Hepatocyte (in vitro differentiated cells): ENCODE data around the gene BOLL. TPM values are rescaled to one million over a fixed set of nuclear protein-coding genes. Genes with fewer than 3 reads are reported as not detected.

Source experiments
- DNase-seq: peaks from one replicate; pipeline ENCODE4 v3.0.0-alpha.2; 2016; ENCODE audit warnings: low spot score
- H2AFZ ChIP-seq: fragments of 200-600 bp; sonication (generic); 2 replicates; pipeline ENCODE4 v1.6.0; 2016; ENCODE audit warnings: antibody characterized with exemption, mild to moderate bottlenecking
- H3K27ac ChIP-seq: fragments of 200-600 bp; sonication (generic); 2 replicates; pipeline ENCODE4 v1.5.1; 2016; ENCODE audit warnings: mild to moderate bottlenecking
- H3K27me3 ChIP-seq: fragments of 200-600 bp; sonication (generic); 2 replicates; pipeline ENCODE4 v1.6.1; 2016
- H3K36me3 ChIP-seq: fragments of 200-600 bp; sonication (generic); replicated peaks from 2 replicates; pipeline ENCODE4 v1.5.1; 2016; ENCODE audit warnings: low read depth; ENCODE audit not compliant: insufficient read depth
- H3K4me1 ChIP-seq: fragments of 200-600 bp; sonication (generic); 2 replicates; pipeline ENCODE4 v1.5.1; 2016; ENCODE audit warnings: mild to moderate bottlenecking, moderate library complexity; ENCODE audit not compliant: insufficient read depth
- H3K4me2 ChIP-seq: fragments of 200-600 bp; sonication (generic); 2 replicates; pipeline ENCODE4 v1.6.0; 2016
- H3K4me3 ChIP-seq: fragments of 200-600 bp; sonication (generic); 2 replicates; pipeline ENCODE4 v1.5.1; 2016; ENCODE audit warnings: mild to moderate bottlenecking
- H3K79me2 ChIP-seq: fragments of 200-600 bp; sonication (generic); 2 replicates; pipeline ENCODE4 v1.6.0; 2017; ENCODE audit warnings: mild to moderate bottlenecking
- H3K9me2 ChIP-seq: fragments of 200-600 bp; sonication (generic); replicated peaks from 2 replicates; pipeline ENCODE4 v1.6.0; 2017; ENCODE audit warnings: mild to moderate bottlenecking; ENCODE audit not compliant: insufficient read depth
- H3K9me3 ChIP-seq: fragments of 200-600 bp; sonication (generic); 2 replicates; pipeline ENCODE4 v1.5.1; 2016; ENCODE audit warnings: low read depth, mild to moderate bottlenecking
- H4K20me1 ChIP-seq: fragments of 200-600 bp; sonication (generic); 2 replicates; pipeline ENCODE4 v1.6.0; 2016; ENCODE audit warnings: mild to moderate bottlenecking; ENCODE audit not compliant: insufficient read depth, poor library complexity, severe bottlenecking
- EZH2 ChIP-seq: fragments of 200-600 bp; sonication (generic); IDR thresholded peaks from 2 replicates; pipeline ENCODE4 v1.6.1; 2016; ENCODE audit warnings: antibody characterized with exemption, mild to moderate bottlenecking, borderline replicate concordance
- EZH2phosphoT487 ChIP-seq: fragments of 200-600 bp; sonication (generic); IDR thresholded peaks from one replicate; pipeline ENCODE4 v1.6.1; 2018; ENCODE audit warnings: antibody characterized with exemption, mild to moderate bottlenecking, low read depth, moderate library complexity; ENCODE audit not compliant: unreplicated experiment, severe bottlenecking
- WGBS: methylation state at CpG from one replicate; pipeline ENCODE4 v1.1.6; 2016; ENCODE audit warnings: low lambda C conversion rate; ENCODE audit errors: missing lambda C conversion rate; 5-methylcytosine and 5-hydroxymethylcytosine counted together
- polyA plus RNA-seq: library from polyadenylated mRNA; unstranded; fragments of >200 nt; fragmentation: Nextera tagmentation; extraction: Ambion mirVana; gene quantifications from 2 replicates; pipeline ENCODE4 v1.2.1, GENCODE V29; 2016
- total RNA-seq: library from RNA; depleted of rRNA; stranded (reverse); fragments of >200 nt; gene quantifications from 2 replicates; pipeline ENCODE4 v1.2.3, GENCODE V29; 2014
- TF ChIP-seq, protein P1 (sequence below): fragments of 200-600 bp; sonication (generic); IDR thresholded peaks from 2 replicates; pipeline ENCODE4 v1.5.1; 2016; ENCODE audit warnings: antibody characterized with exemption, mild to moderate bottlenecking; ENCODE audit not compliant: poor library complexity

Gene BOLL
- total and polyA plus RNA-seq, 2 experiments from 2014 or later, result not detected

DNA sequence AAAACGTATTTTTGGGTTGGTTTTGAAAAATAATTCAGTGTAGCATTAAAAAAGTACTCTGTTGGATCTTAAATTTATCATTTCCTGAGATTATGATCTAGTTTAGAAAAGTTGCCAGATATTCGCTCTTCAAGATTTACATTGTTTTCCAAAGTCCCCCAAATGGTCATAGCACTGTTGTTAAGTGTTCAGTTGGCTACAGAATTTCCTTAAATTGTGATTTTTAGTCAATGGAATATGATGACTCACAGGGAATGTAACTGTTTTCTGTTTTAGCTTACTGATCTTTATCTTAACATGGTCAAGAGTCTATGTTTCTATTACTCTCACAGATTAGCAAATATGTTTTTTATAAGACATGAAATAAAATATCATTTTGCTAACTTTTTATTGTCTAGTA lies 42.5 kb upstream of the BOLL start:
- H3K79me2 ChIP-seq, result no peaks in the 10 kb centered on the region
- no peak overlapping the region for H2AFZ ChIP-seq
- no peak overlapping the region for H3K4me2 ChIP-seq
- DNase-seq, result no peak
- WGBS, result 80% methylated on average over 2 of the region's 2 CpGs
- no peaks in the 10 kb centered on the region for H3K27me3 ChIP-seq
- no peaks in the 10 kb centered on the region for H3K9me3 ChIP-seq
- H3K4me3 ChIP-seq, result no peak overlapping the region
- no peaks in the 10 kb centered on the region for H3K36me3 ChIP-seq
- no peak overlapping the region for H3K27ac ChIP-seq
- no peaks in the 10 kb centered on the region for H3K4me1 ChIP-seq
- TF ChIP-seq EZH2phosphoT487, result no peak
- TF ChIP-seq, protein P1, sequence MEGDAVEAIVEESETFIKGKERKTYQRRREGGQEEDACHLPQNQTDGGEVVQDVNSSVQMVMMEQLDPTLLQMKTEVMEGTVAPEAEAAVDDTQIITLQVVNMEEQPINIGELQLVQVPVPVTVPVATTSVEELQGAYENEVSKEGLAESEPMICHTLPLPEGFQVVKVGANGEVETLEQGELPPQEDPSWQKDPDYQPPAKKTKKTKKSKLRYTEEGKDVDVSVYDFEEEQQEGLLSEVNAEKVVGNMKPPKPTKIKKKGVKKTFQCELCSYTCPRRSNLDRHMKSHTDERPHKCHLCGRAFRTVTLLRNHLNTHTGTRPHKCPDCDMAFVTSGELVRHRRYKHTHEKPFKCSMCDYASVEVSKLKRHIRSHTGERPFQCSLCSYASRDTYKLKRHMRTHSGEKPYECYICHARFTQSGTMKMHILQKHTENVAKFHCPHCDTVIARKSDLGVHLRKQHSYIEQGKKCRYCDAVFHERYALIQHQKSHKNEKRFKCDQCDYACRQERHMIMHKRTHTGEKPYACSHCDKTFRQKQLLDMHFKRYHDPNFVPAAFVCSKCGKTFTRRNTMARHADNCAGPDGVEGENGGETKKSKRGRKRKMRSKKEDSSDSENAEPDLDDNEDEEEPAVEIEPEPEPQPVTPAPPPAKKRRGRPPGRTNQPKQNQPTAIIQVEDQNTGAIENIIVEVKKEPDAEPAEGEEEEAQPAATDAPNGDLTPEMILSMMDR, result no peak
- TF ChIP-seq EZH2, result no peak
- H3K9me2 ChIP-seq, result no peaks in the 10 kb centered on the region
- H4K20me1 ChIP-seq, result no peaks in the 10 kb centered on the region

DNA sequence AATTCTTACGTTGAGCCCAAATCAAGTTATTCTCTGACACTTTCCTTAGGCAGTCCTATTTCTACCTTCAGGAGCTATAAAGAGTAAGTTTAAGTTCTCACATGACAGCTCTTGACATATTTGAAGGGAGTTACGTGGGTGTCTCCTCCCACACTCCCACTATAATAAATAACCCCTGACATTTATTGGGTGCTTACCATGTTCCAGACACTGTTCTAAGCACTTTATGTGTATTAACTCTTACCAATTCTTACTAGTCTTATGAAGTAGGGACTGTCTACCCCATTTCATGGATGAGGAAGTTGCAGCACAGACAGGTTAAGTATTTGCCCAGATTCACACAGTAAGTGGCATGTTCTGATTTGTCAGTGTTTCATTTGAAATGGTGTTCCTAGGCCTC lies 37.2 kb upstream of the BOLL start:
- no peak overlapping the region for H2AFZ ChIP-seq
- no peaks in the 10 kb centered on the region for H4K20me1 ChIP-seq
- no peaks in the 10 kb centered on the region for H3K79me2 ChIP-seq
- no peaks in the 10 kb centered on the region for H3K36me3 ChIP-seq
- no peak overlapping the region for H3K4me3 ChIP-seq
- H3K9me3 ChIP-seq, result no peaks in the 10 kb centered on the region
- H3K9me2 ChIP-seq, result no peaks in the 10 kb centered on the region
- H3K4me2 ChIP-seq, result peak overlapping the region; percentile 27
- 24% methylated on average over 2 of the region's 2 CpGs for WGBS
- no peak for DNase-seq
- H3K4me1 ChIP-seq, result no peaks in the 10 kb centered on the region
- H3K27ac ChIP-seq, result no peak overlapping the region
- H3K27me3 ChIP-seq, result no peaks in the 10 kb centered on the region
- TF ChIP-seq EZH2phosphoT487 (no peak), EZH2 (no peak)
- TF ChIP-seq, protein P1, result no peak

DNA sequence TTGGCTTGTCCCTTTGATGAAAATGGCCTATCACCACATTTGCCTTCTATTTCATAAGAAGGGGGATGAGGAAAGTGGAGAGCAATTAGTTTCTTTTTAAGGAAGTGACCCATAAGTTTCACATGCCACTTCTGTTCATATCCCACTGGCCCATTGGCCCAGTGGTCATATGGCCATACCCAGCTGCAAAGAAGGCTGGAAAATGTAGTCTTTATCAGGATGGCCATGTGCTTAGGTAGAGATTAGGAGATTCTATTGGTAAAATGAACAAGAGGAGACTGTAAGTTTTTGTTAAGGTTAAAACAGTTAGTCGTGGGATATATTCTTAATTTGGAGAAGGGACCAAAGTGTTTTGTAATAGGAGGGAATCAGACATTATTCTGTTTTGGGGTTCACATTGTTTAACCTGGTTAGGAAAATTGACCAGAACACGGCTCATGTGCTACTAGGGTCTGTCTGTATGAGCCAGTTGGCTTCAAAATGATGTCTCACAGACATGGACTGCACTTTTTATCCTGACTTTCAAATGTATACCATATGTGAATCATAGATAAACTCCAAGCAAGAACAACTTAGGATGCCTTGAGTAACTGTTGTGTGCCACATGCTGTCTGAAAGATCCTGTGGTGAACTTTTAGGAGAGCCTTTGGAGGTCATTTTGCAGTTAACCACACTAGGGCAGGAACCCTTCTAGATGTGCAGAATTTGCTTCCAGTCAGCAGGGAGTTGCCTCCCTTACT lies 36.6 kb upstream of the BOLL start:
- no peaks in the 10 kb centered on the region for H4K20me1 ChIP-seq
- no peak overlapping the region for H3K4me3 ChIP-seq
- no peaks in the 10 kb centered on the region for H3K4me1 ChIP-seq
- WGBS, result 74% methylated on average over 2 of the region's 2 CpGs
- no peaks in the 10 kb centered on the region for H3K27me3 ChIP-seq
- H3K79me2 ChIP-seq, result no peaks in the 10 kb centered on the region
- no peaks in the 10 kb centered on the region for H3K36me3 ChIP-seq
- TF ChIP-seq EZH2 (no peak), EZH2phosphoT487 (no peak)
- TF ChIP-seq, protein P1, result no peak
- DNase-seq, result no peak
- peak overlapping the region; percentile 27 for H3K4me2 ChIP-seq
- no peaks in the 10 kb centered on the region for H3K9me3 ChIP-seq
- H3K9me2 ChIP-seq, result no peaks in the 10 kb centered on the region
- H3K27ac ChIP-seq, result no peak overlapping the region
- no peak overlapping the region for H2AFZ ChIP-seq
